Activated CD8-positive, alpha-beta memory T cell treated with anti-CD3 and anti-CD28 coated beads, Interleukin-2, amount 50 U/mL, for 24 hours (primary cell): ENCODE results near the gene SNRNP200.
"Not testable (repeated sequence)": the region's sequence is repeated elsewhere in the genome, so short reads cannot be mapped to it uniquely, and the experiment has no call there.

Experiments
- DNase-seq: peaks from one replicate; pipeline ENCODE4 v3.0.0-alpha.2; 2020; ENCODE audit errors: extremely low read depth

The SNRNP200 gene

GRCh38 chr2:96274355-96275056, 30.8 kb downstream of the SNRNP200 start:
- DNase-seq = no peak

- no peak for DNase-seq
These were observed 31.6 kb downstream of the SNRNP200 start for GRCh38 chr2:96273763-96274162.

GRCh38 chr2:96271995-96272394, 33.4 kb downstream of the SNRNP200 start:
- DNase-seq = no peak

GRCh38 chr2:96267159-96267971, 38.0 kb downstream of the SNRNP200 start:
- peak; percentile 41 for DNase-seq

- DNase-seq = peak; percentile 98
These were observed 39.3 kb downstream of the SNRNP200 start, which contains the start of the genes CIAO1 and TMEM127 for GRCh38 chr2:96265840-96266679. CIAO1 (plus strand) TSS chr2:96266225; CDS start chr2:96266351, 126 bp downstream. TMEM127 (minus strand) TSS chr2:96265997; CDS start chr2:96265381, 616 bp downstream.

GRCh38 chr2:96265349-96265839, 40.0 kb downstream of the SNRNP200 start:
- DNase-seq = no peak

- no peak for DNase-seq
These were observed 40.5 kb downstream of the SNRNP200 start for GRCh38 chr2:96264656-96265348.

GRCh38 chr2:96264086-96264485, 41.3 kb downstream of the SNRNP200 start:
- no peak for DNase-seq

- DNase-seq = no peak
These were observed 43.0 kb downstream of the SNRNP200 start for GRCh38 chr2:96262306-96262705.

GRCh38 chr2:96261328-96262003, 43.9 kb downstream of the SNRNP200 start:
- no peak for DNase-seq

- no peak for DNase-seq
These were observed 44.7 kb downstream of the SNRNP200 start for GRCh38 chr2:96260387-96261260.

GRCh38 chr2:96259497-96259921, 45.8 kb downstream of the SNRNP200 start:
- no peak for DNase-seq

GRCh38 chr2:96258166-96259022, 47.0 kb downstream of the SNRNP200 start:
- DNase-seq = no peak

- DNase-seq = not testable (repeated sequence)
These were observed 47.6 kb downstream of the SNRNP200 start for GRCh38 chr2:96257744-96258143.

- DNase-seq = no peak
These were observed 48.7 kb downstream of the SNRNP200 start for GRCh38 chr2:96256611-96257113.

GRCh38 chr2:96254571-96254970, 50.8 kb downstream of the SNRNP200 start:
- no peak for DNase-seq

GRCh38 chr2:96253006-96253405, 52.3 kb downstream of the SNRNP200 start:
- DNase-seq = no peak

- no peak for DNase-seq
These were observed 52.8 kb downstream of the SNRNP200 start for GRCh38 chr2:96252526-96252925.
